Stomach smooth muscle (tissue), 2 donors: ENCODE results near the gene HEBP2.
"Not testable (repeated sequence)": the region's sequence is repeated elsewhere in the genome, so short reads cannot be mapped to it uniquely, and the experiment has no call there.

Experiments used
- H3K27ac ChIP-seq: one replicate; pipeline ENCODE4 v1.7.0; 2013; ENCODE audit warnings: mild to moderate bottlenecking, low read length, inconsistent platforms
- H3K27me3 ChIP-seq, 2 donors: one replicate each; pipeline ENCODE4 v1.7.0; 2013; ENCODE audit warnings: low read length in 2 of 2; ENCODE audit not compliant: insufficient read depth in 2 of 2, control insufficient read depth in 1 of 2
- H3K36me3 ChIP-seq, 2 donors: one replicate each; pipeline ENCODE4 v1.7.0; 2013; ENCODE audit warnings: low read length in 2 of 2; ENCODE audit not compliant: control insufficient read depth in 2 of 2, insufficient read depth in 2 of 2
- H3K4me1 ChIP-seq: one replicate; pipeline ENCODE4 v1.7.0; 2013; ENCODE audit warnings: low read length; ENCODE audit not compliant: control insufficient read depth, insufficient read depth
- H3K4me3 ChIP-seq, 2 donors: one replicate each; pipeline ENCODE4 v1.7.0; 2013; ENCODE audit warnings: low read length in 2 of 2
- H3K9ac ChIP-seq, 2 donors: one replicate each; pipeline ENCODE4 v1.7.0; 2013; ENCODE audit warnings: low read length in 2 of 2, mild to moderate bottlenecking in 1 of 2
- H3K9me3 ChIP-seq, 2 donors: one replicate each; pipeline ENCODE4 v1.7.0; 2013; ENCODE audit warnings: low read length in 2 of 2; ENCODE audit not compliant: control insufficient read depth in 2 of 2
- donor health status: healthy.
- donor health status: Pancreatic carcinoma.

The HEBP2 gene

DNA sequence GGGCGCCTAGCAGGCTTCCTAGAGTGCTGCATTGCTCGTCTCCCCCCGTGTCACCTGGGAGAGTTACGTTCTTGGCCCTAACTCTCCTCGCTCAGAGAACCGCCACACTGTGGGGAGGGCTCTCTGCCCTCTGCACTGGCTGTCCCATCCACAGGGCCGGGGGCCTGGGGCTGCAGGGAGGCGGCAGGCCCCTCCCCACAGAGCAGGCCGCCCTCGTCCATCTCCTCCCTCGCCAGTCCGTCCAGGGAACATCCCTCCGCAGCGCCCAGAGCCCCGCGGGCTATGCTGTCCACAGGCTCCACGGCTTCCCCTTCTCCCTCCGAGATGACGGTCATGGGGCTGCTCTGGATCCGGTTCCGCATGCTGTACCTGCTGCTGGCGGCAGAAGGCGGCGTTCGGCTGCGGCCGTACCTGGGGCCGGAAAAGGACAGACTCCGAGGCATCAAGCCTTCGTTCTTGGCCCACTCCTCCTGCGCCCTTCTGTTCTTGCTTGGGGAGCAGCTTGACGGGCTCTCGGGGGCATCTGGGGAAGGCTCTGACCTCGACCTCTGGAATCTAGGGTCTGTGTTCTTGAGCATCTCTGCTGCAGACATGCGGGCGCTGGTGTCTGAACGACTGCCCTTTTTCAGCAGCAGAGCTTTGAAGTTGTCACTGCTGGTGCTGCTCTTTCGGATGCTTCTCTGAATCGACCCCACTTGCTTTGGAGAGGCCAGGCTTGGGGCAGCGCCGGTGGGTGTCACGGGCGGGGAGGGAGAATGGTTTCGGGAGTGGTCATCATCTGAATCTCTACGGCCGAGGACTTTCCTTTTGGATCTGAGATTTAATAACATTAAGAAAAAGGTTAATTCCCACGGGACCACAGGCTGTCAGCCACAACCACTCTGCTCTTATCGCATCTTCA lies 20.2 kb downstream of the HEBP2 start:
- Histone ChIP-seq H3K4me3 (no peak overlapping the region), H3K9me3 (no peaks in the 10 kb centered on the region), H3K4me1 (no peaks in the 10 kb centered on the region), H3K36me3 (peaks cover 0 to 3% of the 10 kb centered on the region in 2 donors), H3K27me3 (no peaks in the 10 kb centered on the region), H3K9ac (no peak overlapping the region), H3K27ac (no peak overlapping the region)

- not testable (repeated sequence) for H3K4me1 ChIP-seq, H3K36me3 ChIP-seq, H3K27ac ChIP-seq, H3K9ac ChIP-seq, H3K9me3 ChIP-seq, H3K27me3 ChIP-seq, H3K4me3 ChIP-seq
Observed at GRCh38 chr6:138425256-138425655, 21.2 kb downstream of the HEBP2 start.

- no peak overlapping the region for H3K27ac ChIP-seq
- H3K4me3 ChIP-seq = no peak overlapping the region
- no peaks in the 10 kb centered on the region for H3K9me3 ChIP-seq
- no peak overlapping the region for H3K9ac ChIP-seq
- peaks cover 0 to 3% of the 10 kb centered on the region in 2 donors for H3K36me3 ChIP-seq
- H3K27me3 ChIP-seq = no peaks in the 10 kb centered on the region
- peaks cover 5% of the 10 kb centered on the region for H3K4me1 ChIP-seq
Observed at GRCh38 chr6:138426500-138427123, 22.6 kb downstream of the HEBP2 start.

DNA sequence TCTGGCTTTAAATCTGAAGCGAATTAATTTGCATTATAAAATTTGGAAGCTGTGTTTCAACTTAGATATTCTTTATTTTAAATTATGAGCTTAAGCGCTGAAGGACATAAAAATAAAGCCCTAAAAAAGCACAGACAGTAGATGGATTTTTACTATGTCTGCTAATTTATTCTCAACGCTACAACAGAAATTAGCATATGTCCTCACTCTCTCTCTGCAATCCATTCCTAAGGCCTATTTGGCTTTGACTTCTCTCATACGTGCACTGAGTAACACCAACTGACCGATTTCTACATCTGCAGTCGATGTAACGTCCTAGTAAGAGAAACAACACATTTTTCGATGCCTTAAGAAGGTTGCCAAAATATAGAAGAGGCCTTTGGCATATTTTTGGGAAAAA lies 23.7 kb downstream of the HEBP2 start:
- H3K9ac ChIP-seq = no peak overlapping the region
- H3K4me1 ChIP-seq = peaks cover 5% of the 10 kb centered on the region
- H3K9me3 ChIP-seq = no peaks in the 10 kb centered on the region
- no peaks in the 10 kb centered on the region for H3K27me3 ChIP-seq
- H3K36me3 ChIP-seq = peaks cover 0 to 3% of the 10 kb centered on the region in 2 donors
- H3K4me3 ChIP-seq = no peak overlapping the region
- no peak overlapping the region for H3K27ac ChIP-seq

DNA sequence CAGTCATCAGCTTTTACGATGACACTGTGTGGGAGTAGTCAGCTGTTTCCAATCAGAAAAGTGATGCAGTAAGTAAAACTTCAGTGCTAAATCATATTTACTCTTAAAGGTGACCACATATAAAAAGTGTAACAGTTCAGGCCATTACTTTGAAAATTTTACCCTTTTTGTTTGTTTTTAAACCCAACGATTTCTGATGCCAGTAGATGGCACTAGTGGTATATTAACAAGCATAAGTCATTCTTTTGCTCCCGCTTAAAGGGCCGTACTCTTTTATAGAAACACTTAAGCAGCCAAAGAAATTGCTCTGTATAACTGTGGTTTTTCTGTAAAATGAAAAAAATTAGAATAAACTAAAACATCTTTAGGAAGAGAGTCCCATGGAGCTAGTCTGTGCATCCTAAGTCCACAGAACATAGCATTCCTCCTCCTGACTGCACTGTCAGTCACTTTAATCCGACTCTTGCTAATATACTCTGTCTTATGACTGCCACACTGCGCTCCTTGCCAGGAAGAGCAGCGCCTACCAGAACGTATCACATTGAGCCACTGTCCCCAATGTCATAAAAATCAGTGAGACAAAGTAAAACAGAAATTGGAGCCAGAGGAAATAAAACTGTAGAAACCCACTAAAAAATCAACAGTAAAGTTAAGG lies 25.0 kb downstream of the HEBP2 start:
- no peaks in the 10 kb centered on the region for H3K9me3 ChIP-seq
- no peak overlapping the region for H3K27ac ChIP-seq
- peak overlapping the region; percentile 26 to 62 for H3K4me3 ChIP-seq
- H3K27me3 ChIP-seq = no peaks in the 10 kb centered on the region
- no peaks in the 10 kb centered on the region for H3K36me3 ChIP-seq
- peak overlapping the region in 1 of 2 donors; percentile 11 for H3K9ac ChIP-seq
- H3K4me1 ChIP-seq = peaks cover 5% of the 10 kb centered on the region

- Histone ChIP-seq H3K9me3 (no peaks in the 10 kb centered on the region), H3K9ac (no peak overlapping the region), H3K36me3 (no peaks in the 10 kb centered on the region), H3K27me3 (no peaks in the 10 kb centered on the region), H3K27ac (no peak overlapping the region), H3K4me1 (peaks cover 5% of the 10 kb centered on the region), H3K4me3 (peak overlapping the region; percentile 26 to 62)
Observed at GRCh38 chr6:138429761-138430160, 25.7 kb downstream of the HEBP2 start.

DNA sequence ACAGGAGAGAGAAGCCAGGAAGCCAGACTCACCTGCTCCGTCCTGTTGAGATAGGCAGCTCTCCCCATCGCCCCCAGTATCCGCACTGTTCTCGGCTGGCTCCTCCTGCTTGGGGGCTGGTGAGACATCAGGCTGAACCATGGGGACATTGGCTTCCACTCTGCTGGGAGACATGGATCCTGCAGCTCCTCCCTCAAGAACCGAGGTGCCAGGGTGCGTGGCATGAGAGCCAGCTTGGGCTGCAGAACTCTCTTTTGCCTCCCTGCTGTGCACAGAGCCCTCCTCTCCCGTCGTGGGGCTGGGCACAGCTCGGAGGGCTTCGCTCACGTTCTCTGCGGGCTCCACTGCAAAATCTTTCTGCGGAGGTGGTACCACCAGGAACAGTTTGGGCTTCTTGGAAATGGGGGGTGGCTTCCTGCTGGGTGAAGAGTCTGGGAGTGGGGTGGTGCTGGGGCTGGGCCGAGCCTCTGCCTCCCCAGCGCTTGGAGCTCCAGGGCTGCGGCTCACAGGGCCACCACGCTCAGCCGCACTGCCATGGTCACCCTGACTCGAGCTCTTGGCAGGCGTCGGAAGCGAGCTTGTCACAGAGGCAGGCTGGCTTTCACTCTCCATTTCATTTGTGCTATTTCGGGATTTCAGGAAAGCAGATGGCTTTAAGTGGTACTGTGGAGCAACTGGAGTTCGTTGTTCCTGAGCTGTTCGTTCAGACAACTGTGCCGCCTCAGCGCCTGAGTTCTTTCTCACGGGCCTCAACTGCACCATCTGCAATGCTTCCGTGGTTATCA lies 26.5 kb downstream of the HEBP2 start:
- Histone ChIP-seq H3K4me1 (peaks cover 5% of the 10 kb centered on the region), H3K27me3 (no peaks in the 10 kb centered on the region), H3K9me3 (no peaks in the 10 kb centered on the region), H3K36me3 (no peaks in the 10 kb centered on the region), H3K9ac (no peak overlapping the region), H3K4me3 (no peak overlapping the region), H3K27ac (no peak overlapping the region)

DNA sequence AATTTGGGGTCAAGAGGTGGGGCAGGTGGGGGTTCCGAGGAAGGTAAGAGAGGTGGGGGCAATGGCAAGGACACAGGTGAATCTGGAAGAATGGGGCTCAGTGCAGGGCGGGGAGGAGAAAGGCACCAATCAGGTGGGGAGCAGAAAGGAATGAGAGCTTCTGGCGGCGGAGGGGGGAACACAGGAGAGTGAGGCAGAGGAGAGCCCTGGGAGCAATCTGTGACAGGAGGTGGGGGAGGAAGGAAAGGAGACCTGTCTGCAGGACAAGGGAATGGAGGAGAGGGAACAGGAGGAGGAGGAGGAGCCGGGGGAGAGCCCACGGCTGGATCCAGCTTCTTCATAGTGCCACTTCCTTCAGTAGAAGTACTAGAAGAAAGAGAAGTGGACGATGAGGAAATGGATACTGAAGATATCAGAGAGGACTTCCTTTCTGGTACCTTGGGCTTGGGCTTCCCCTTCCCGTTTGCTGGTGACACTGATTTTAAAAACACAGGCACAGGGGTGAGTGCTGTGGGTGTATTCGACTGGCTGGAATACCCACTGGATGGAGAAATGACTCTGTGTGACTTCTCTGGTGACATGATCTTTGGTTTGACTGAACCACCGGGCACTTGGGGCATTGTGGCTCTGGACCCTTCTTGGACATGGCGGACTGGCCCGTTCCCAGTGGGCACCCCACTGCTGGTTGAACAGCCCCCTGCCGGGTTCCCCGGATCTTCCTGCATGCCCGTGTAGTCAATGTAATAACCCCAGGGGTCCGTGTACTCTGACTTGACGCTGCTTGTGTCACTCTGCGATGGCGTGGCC lies 27.4 kb downstream of the HEBP2 start:
- Histone ChIP-seq H3K36me3 (no peaks in the 10 kb centered on the region), H3K9me3 (no peaks in the 10 kb centered on the region), H3K9ac (no peak overlapping the region), H3K4me1 (peaks cover 5% of the 10 kb centered on the region), H3K4me3 (no peak overlapping the region), H3K27me3 (no peaks in the 10 kb centered on the region), H3K27ac (no peak overlapping the region)

- Histone ChIP-seq H3K9me3 (no peaks in the 10 kb centered on the region), H3K4me1 (peaks cover 5% of the 10 kb centered on the region), H3K27ac (no peak overlapping the region), H3K27me3 (no peaks in the 10 kb centered on the region), H3K4me3 (no peak overlapping the region), H3K36me3 (no peaks in the 10 kb centered on the region), H3K9ac (no peak overlapping the region)
Observed at GRCh38 chr6:138432063-138432356, 28.0 kb downstream of the HEBP2 start.

GRCh38 chr6:138434096-138434495 lies 30.1 kb downstream of the HEBP2 start:
- no peak overlapping the region for H3K9ac ChIP-seq

More at GRCh38 chr6:138434096-138434495, 30.1 kb downstream of the HEBP2 start:
- no peak overlapping the region for H3K4me3 ChIP-seq
- H3K27ac ChIP-seq = no peak overlapping the region
- H3K27me3 ChIP-seq = no peaks in the 10 kb centered on the region
- H3K9me3 ChIP-seq = no peaks in the 10 kb centered on the region
- H3K4me1 ChIP-seq = peaks cover 5% of the 10 kb centered on the region
- H3K36me3 ChIP-seq = no peaks in the 10 kb centered on the region
